Heart left ventricle (tissue), 13 donors: Measurements from ENCODE around the gene MPDZ.

Experiments used
- POLR2A ChIP-seq, 2 donors: fragments of 450-650 bp; IDR thresholded peaks; one replicate each; pipeline ENCODE4 v1.6.1; 2017; ENCODE audit warnings: antibody characterized with exemption in 2 of 2, mild to moderate bottlenecking in 2 of 2, moderate library complexity in 2 of 2
- TF ChIP-seq, protein P1 (sequence below), 12 donors: fragments of 200-600 bp; sonication (generic) in 4 of 12; IDR thresholded peaks; one replicate each; pipeline versions ENCODE4 v1.5.0 to v1.8.0; 2018 to 2022; ENCODE audit warnings: antibody characterized with exemption in 12 of 12, mild to moderate bottlenecking in 5 of 12
- donor health status: ischemic (EF 13 %, LVEDD 7.1; RV severe dilation, severe dysfunction).
- donor health status: DM: no; HTN: yes; CAD: no.
- donor health status: DM: no; HTN: no; CAD: no.
- donor health status: ischemic (EF 25% LVEDD 6.9; RV normal size, moderate dysfunction).
- donor health status: ischemic (EF 25% LVEDD 5.7; RV mildly dilated, moderate dysfunction).
- donor health status: ischemic (EF 35%, LVEDD 5.7; RV mildly dilated, moderate dysfunction).
- donor health status: nonischemic (EF 11% LVEDD 7.7; RV severe dilation, severe dysfunction).
- donor health status: DM: yes; HTN: yes; CAD: no.
- donor health status: PGD.
- donor health status: ischemic (EF 29% LVEDD 5.4; RV normal size, mild dysfunction).
- donor health status: nonischemic (EF 23%, LVEDD 6.1; RV moderate dilation, normal function).

DNA sequence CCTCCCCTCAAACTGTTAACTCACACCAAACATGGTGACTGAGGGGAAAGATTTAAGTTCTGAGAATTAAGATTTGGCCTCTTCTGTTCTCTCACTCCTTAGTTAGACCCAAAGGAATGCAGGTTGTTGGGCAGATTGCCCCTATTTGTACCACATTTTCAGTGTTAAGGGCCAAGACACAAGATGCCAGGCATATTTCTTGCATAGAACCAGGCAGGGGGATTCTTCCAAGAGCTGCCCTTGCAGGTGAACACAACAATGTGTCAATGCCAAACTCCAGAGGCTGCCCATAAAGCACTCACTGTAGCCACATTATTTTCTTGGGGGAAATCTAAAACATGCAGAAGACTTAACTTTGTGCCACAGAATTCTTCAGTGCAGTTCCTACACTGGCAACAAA, 14.7 kb downstream of the MPDZ start:
- no peak for TF ChIP-seq POLR2A (IDR thresholded peaks at IDR 0.05)
- TF ChIP-seq, protein P1, sequence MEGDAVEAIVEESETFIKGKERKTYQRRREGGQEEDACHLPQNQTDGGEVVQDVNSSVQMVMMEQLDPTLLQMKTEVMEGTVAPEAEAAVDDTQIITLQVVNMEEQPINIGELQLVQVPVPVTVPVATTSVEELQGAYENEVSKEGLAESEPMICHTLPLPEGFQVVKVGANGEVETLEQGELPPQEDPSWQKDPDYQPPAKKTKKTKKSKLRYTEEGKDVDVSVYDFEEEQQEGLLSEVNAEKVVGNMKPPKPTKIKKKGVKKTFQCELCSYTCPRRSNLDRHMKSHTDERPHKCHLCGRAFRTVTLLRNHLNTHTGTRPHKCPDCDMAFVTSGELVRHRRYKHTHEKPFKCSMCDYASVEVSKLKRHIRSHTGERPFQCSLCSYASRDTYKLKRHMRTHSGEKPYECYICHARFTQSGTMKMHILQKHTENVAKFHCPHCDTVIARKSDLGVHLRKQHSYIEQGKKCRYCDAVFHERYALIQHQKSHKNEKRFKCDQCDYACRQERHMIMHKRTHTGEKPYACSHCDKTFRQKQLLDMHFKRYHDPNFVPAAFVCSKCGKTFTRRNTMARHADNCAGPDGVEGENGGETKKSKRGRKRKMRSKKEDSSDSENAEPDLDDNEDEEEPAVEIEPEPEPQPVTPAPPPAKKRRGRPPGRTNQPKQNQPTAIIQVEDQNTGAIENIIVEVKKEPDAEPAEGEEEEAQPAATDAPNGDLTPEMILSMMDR (IDR thresholded peaks at IDR 0.05) = no peak
